Nephron (organoid): Measurements from ENCODE around the gene NECTIN1.

Source experiments
- H3K27ac Mint-ChIP-seq, 3 experiments: 2 replicates each; pipeline ENCODE4 v1.8.0; 2020; ENCODE audit warnings: mixed read lengths in 3 of 3, mild to moderate bottlenecking in 2 of 3, moderate library complexity in 1 of 3
- H3K27me3 Mint-ChIP-seq: 2 replicates; pipeline ENCODE4 v1.8.0; 2021; ENCODE audit warnings: low read depth, mild to moderate bottlenecking, moderate library complexity, mixed read lengths
- H3K36me3 Mint-ChIP-seq: 2 replicates; pipeline ENCODE4 v1.8.0; 2020; ENCODE audit warnings: low read depth, mixed read lengths
- H3K4me1 Mint-ChIP-seq: 2 replicates; pipeline ENCODE4 v1.8.0; 2020; ENCODE audit warnings: mixed read lengths
- H3K4me3 Mint-ChIP-seq, 3 experiments: 2 replicates each; pipeline ENCODE4 v1.8.0; 2020; ENCODE audit warnings: mild to moderate bottlenecking in 3 of 3, mixed read lengths in 3 of 3, moderate library complexity in 2 of 3
- H3K9me3 Mint-ChIP-seq: 2 replicates; pipeline ENCODE4 v1.8.0; 2020; ENCODE audit warnings: mixed read lengths
- CTCF ChIP-seq, 3 experiments: fragments of 200-600 bp; sonication (generic); IDR thresholded peaks; one replicate each; pipeline ENCODE4 v1.5.0; 2021; ENCODE audit warnings: antibody characterized with exemption in 3 of 3; ENCODE audit not compliant: unreplicated experiment in 3 of 3

NECTIN1 gene

GRCh38 chr11:119627286-119627685 is 101.7 kb downstream of the NECTIN1 start:
- Mint-ChIP-seq H3K27ac (peak overlapping the region; percentile 63 to 85 (median 76)), H3K4me1 (peaks cover 51% of the 10 kb centered on the region), H3K9me3 (peaks cover 5% of the 10 kb centered on the region), H3K36me3 (peaks cover 3% of the 10 kb centered on the region), H3K4me3 (no peak overlapping the region), H3K27me3 (peaks cover 37% of the 10 kb centered on the region)
- no peak for TF ChIP-seq CTCF (IDR thresholded peaks at IDR 0.05; ENCODE audit: unreplicated experiment in 3 of 3)

DNA sequence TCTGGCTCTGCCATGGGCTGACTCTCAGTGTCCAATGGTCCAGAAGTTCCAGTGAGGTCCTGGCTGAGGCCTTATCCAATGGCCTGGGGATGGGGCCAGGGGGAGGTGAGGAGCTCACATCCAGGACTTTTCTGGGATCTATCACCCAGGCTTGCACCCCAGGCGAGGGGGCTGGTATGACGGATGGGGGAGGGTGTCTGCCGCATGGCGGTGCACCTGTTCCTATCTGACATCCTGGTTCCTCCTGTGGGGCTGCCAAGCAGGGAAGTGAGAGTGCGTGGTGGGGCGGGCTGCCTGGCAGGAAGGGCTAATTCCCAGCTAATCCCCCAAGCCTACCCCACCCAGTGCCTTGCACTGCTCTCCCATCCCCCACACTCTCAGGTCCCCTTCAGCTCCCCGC is 102.1 kb downstream of the NECTIN1 start:
- H3K9me3 Mint-ChIP-seq = peaks cover 3% of the 10 kb centered on the region
- peaks cover 35% of the 10 kb centered on the region for H3K27me3 Mint-ChIP-seq
- peaks cover 51% of the 10 kb centered on the region for H3K4me1 Mint-ChIP-seq
- TF ChIP-seq CTCF (IDR thresholded peaks at IDR 0.05; ENCODE audit: unreplicated experiment in 3 of 3) = no peak
- peaks cover 3% of the 10 kb centered on the region for H3K36me3 Mint-ChIP-seq
- no peak overlapping the region for H3K4me3 Mint-ChIP-seq
- H3K27ac Mint-ChIP-seq = peak overlapping the region; percentile 63 to 85 (median 76)

DNA sequence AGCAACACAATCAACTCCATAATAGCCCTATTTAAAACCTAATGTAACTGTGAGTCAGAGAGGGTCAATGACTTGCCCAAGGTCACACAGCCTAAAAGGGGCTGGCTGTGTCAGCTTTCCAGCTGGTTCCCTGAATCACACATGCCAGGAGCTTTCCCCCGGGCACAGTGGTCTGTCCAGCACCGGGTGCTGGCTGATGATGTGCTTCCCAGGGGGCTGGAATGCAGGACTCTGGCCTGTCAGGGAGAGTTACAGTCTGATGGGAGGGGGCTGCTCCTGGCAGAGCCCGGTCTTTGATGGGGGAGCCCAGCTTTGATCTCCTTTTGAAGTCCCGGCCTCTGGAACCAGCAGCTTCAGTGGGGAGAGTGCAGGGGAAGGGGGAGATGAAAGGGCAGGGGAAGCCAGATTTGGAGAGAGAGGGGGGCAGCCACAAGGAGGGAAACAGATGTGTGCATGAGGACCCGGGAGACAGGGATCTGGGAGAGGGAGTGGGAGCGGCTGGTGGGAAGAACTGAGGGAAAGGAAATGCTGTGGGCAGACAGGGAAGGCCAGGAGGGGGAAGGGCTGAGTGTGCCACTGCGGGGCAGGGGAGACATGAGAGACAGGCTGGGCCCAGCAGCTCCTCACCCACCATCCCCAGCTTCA is 102.7 kb downstream of the NECTIN1 start:
- Mint-ChIP-seq H3K27ac (peak overlapping the region; percentile 63 to 85 (median 76)), H3K36me3 (no peaks in the 10 kb centered on the region), H3K4me1 (peaks cover 51% of the 10 kb centered on the region), H3K27me3 (peaks cover 35% of the 10 kb centered on the region), H3K9me3 (no peaks in the 10 kb centered on the region), H3K4me3 (no peak overlapping the region)
- TF ChIP-seq CTCF (IDR thresholded peaks at IDR 0.05; ENCODE audit: unreplicated experiment in 3 of 3) = no peak

- H3K4me3 Mint-ChIP-seq = peak overlapping the region in 1 of 3 experiments; percentile 37
- no peak for TF ChIP-seq CTCF (IDR thresholded peaks at IDR 0.05; ENCODE audit: unreplicated experiment in 3 of 3)
- H3K27me3 Mint-ChIP-seq = peaks cover 34% of the 10 kb centered on the region
- peak overlapping the region; percentile 63 to 85 (median 76) for H3K27ac Mint-ChIP-seq
- no peaks in the 10 kb centered on the region for H3K9me3 Mint-ChIP-seq
- H3K4me1 Mint-ChIP-seq = peaks cover 49% of the 10 kb centered on the region
- no peaks in the 10 kb centered on the region for H3K36me3 Mint-ChIP-seq
Measured at GRCh38 chr11:119625206-119625978, 103.6 kb downstream of the NECTIN1 start.

- H3K4me3 Mint-ChIP-seq = no peak overlapping the region
- TF ChIP-seq CTCF (IDR thresholded peaks at IDR 0.05; ENCODE audit: unreplicated experiment in 3 of 3) = no peak
- peaks cover 26% of the 10 kb centered on the region for H3K27me3 Mint-ChIP-seq
- no peaks in the 10 kb centered on the region for H3K36me3 Mint-ChIP-seq
- H3K9me3 Mint-ChIP-seq = no peaks in the 10 kb centered on the region
- peaks cover 42% of the 10 kb centered on the region for H3K4me1 Mint-ChIP-seq
- H3K27ac Mint-ChIP-seq = no peak overlapping the region
Measured at GRCh38 chr11:119624629-119625028, 104.4 kb downstream of the NECTIN1 start.
